Middle frontal gyrus (tissue), 1 donor: ENCODE results near the gene MRPL53.
"Not testable (repeated sequence)": the region's sequence is repeated elsewhere in the genome, so short reads cannot be mapped to it uniquely, and the experiment has no call there.

ENCODE experiments used
- DNase-seq: peaks from one replicate; pipeline ENCODE4 v3.0.0-alpha.2; 2015; ENCODE audit warnings: low spot score; ENCODE audit errors: extremely low spot score

Gene MRPL53

DNA sequence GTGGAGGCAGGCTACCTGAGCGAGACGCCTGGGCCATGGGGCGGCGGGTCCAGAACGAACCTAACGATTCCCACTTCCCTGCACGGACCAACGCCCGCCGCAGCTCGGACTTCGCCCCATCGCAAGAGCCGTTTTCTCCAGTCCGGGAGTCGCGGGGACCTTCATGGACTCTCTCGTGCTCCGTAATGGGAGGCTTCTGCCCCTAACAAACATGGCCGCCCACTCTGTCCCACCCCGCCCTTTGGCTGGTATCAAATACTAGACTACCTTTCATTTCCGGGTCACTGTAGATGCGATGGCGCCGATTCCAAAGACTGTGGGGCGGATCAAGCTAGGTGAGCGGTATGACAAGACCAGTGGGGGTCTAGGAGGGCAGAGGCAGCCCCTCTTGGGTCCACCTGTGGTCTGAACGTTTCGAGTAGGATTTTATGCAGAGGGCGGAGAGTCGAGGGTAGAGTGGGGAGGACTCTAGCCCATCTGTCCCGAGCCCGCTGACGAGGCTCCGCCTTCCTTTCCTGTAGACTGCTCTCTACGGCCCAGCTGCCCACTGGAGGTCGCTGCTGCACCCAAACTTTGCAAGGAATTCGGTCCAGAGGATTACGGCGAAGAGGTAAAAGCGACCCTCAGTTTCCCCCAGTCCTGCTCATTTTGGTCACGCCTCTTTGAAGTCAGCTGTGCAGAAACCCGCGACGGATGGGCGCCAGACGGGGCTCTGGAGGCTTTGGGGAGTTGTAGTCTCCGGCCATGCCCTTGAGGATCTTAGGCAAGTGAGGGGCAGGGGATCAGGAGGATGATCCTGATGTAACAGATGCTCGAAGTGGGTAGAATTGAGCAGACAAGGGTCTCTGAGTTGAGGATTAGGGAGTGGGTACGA lies 10.6 kb upstream of the MRPL53 start, which contains the start of the genes CCDC142 and TTC31:
CCDC142 (minus strand) TSS at position 198 of the 874 bp plus-strand sequence; CDS start at position 37, 161 bp downstream.
TTC31 (plus strand) TSS at position 281 of the 874 bp plus-strand sequence; CDS start at position 296, 15 bp downstream.
- DNase-seq: peak; percentile 94

DNA sequence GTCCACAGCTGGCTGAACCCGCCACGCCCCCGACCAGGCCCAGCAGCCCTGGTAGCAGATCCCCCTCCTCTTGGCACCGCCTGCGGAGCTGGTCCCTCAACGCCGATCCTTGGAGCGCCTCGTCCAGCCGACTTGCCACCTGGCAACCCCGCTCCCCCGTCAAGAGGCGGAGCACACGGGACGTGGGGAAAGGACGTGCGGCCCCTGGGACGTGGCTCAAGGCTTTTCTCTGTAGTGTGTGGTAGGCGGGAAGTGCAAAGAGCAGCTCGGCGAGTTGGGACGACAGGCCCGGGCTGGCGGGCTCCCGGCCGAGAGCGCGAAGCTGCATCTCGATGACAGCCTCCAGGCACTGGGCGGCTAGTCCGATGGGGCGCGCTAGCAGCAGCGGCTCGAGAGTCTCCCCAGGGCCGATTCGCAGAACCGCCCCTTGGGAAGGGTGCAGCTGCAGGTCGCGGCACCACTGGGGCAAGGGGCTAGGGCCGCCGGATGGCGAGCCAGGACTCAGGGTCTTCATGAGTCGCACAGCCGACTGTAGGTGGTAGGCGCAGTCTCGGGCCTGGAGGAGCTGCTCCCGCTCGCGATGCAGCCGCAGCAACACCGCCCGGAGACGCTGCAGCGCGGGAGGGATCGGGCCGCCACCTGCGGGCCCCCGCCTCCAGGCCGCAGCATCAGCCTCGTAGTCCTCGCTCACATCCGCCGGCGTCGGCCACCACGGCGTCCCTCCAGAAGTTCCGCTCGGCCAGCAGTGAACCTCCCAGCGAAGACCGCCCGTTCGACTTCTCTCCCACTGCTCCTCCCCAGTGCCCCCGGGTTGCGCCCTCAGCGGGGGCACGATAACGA lies 9.7 kb upstream of the MRPL53 start:
- peak; percentile 16 for DNase-seq

DNA sequence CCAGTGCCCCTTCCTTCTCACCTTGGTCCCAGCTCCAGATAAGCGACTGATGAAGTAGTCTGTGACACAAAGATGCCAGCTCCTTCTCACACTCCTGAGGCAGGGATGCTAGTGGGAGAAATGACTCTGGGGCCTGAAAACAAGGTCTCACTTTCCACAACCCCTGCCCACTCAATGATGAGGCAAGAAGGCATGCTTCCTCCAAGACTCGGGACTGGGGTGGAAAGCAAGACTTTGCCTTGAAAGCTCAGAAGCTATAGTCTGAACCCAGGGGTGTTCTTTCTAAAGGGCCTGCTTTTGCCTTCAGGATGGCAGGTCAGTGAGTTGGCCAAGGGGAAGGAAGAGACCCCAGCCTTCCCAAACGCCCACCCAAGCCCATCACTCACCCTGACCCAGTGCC lies 9.0 kb upstream of the MRPL53 start:
- no peak for DNase-seq

DNA sequence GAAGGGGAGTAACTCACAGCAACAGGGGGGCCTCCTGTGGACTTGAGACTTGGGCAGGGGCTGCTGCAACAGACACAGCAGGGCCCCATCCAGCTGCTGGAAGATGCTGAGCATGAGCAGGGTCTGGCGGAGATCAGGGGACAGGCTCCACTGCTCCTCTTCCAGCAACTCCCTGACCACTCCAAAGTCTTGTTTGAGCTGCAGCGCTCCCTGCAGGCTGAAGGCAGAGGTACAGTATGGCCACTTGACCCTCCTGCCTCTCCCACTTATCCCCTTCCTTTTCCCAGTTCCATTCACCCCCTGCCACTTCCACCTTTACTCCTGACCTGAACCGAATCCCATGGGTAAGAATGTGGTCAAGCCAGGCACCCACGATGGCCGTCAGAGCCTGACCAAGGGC lies 2.4 kb upstream of the MRPL53 start:
- no peak for DNase-seq

DNA sequence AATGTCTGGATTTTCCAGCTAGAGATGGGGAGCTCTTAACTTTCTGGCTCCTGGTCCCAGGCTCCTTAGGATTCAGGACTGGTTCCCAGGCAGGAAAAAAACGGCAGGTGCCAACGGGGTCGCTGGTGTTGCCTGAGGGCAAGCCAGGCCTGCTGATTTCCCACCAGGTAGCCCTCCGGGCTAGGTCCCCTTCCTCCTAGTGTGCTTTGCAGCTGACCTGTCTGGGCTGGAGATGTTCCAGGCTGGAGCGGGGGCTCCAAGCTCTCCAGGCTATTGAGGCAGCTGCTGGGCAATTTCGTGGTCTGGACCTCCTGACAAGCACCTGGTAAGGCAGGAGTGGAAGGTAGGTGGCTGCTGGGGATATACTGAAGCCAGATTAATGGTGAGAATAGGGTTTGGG lies 2.0 kb upstream of the MRPL53 start:
- DNase-seq: no peak

DNA sequence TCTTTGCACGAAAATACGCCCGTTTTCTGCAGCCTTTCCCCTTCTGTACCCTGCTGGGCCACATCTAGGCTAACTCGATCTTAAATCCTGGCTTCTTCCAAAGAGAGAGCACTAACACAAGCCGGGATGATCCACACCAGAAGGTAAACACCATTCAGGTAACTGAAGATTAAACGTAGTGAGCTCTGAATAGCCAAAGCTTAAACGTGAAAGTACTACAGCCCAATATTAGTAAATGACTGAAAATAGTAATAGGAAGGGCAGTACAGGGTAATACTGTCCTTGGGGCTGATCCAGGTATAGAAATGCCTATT lies 422 bp upstream of the MRPL53 start:
- no peak for DNase-seq

DNA sequence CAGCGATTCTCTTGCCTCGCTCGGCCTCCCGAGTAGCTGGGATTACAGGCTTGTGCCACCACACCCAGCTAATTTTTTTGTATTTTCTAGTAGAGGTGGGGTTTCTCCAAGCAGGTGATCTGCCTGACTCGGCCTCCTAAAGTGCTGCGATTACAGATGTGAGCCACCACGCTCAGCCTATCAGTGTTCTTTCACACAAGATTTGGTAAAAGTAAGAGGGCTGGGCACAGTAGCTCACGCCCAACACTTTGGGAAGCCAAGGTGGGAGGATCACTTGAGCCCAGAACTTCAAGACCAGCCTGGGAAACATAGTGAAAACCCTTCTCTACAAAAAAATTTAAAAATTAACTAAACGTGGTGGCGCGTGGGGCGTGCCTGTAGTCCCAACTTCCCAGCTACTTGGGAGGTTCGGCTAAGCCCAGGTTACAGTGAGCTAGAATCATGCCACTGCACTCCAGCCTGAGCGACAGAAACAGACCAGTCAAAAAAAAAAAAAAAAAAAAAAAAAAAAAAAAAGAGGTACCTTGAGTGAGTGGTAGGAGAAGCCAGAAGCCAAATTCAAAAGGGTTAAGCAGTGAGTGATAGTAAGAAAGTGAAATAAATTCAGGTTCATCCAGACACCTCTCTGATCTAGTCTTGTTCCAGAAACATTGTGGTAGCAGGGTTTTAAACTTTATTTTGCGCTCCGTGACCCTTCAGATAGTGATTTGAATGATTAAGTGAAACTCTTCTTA lies 981 bp downstream of the MRPL53 start:
- no peak for DNase-seq

DNA sequence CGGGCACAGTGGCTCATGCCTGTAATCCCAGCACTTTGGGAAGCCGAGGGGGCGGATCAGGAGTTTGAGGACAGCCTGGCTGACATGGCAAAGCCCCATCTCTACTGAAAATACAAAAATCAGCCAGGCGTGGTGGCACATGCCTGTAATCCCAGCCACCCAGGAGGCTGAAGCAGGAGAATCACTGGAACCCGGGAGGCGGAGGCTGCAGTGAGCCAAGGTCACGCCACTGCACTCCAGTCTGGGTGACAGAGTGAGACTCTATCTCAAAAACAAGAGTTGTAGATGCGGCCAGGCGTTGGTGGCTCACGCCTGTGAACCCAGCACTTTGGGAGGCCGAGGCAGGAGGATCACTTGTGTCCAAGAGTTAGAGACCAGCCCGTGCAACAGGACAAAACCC lies 1.7 kb downstream of the MRPL53 start:
- DNase-seq: not testable (repeated sequence)

DNA sequence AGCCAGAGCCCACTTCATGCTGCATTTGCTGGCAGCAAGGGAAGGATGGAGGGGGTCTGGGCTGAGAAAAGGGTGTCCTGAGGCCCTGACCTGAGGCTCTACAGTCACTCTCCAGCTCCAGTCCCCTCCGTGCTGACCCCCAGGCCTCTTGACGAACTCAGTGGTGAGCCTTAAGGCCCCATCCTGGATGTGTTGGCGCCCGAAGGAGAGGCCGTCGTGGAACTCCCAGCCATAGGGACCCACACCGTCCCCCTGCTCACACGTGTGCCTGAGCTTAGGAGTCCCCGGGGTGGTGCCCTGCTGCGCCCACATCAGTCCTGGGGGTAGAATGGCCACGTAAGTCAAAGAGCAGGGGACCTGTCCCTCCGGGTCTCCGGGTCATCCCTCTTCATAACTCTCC lies 8.1 kb downstream of the MRPL53 start:
- no peak for DNase-seq

DNA sequence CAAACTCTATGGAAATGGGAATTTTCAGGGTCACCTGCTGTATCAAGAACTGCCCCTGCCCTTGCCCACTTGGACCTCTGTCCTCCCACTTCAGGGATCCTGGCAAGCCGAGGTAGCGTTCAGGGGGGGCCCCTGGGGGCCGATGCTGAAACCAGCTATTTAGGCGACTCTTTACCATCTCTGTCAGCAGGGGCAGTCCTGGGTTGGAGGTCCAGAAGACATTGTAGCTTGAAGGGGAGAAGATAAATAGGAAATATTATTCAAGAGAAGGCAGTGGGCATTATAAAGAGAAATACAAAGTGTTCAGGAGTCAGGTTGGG lies 9.7 kb downstream of the MRPL53 start:
- no peak for DNase-seq

DNA sequence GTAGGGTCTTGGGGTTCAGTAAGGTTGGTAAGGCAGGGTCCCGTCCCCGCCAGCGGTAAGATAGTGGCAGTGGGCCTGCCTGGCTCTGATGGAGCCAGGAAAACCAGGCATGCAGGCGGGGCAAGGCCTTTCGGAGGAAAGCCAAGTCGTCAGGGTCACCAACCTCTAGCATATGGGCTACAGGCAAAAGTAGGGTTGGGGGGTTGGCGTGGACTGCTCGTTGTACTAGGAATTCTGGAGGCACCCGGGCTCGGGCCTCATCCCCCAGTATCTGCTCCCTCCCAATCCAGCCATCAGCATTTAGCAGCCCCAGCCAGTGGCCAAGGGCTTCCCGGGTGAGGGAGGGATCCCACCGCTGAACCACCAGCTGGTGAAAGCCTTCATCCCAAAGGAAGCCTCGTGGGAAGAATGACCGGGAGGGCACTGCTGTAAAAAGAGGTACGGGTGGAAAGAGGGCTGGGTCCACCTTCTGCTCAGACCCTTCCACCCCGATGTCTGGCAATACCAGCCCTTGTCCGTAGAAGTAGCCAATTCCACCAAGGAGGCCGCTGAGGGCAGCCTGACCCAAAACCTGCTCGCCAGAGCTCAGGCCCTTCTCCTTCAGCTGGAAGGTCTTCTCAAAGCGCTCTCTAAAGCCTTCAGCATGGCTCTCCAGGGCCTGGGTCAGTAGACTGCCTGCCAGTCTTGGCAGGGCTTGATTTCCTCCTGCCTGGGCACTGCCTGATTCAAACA lies 10.3 kb downstream of the MRPL53 start:
- DNase-seq: no peak

DNA sequence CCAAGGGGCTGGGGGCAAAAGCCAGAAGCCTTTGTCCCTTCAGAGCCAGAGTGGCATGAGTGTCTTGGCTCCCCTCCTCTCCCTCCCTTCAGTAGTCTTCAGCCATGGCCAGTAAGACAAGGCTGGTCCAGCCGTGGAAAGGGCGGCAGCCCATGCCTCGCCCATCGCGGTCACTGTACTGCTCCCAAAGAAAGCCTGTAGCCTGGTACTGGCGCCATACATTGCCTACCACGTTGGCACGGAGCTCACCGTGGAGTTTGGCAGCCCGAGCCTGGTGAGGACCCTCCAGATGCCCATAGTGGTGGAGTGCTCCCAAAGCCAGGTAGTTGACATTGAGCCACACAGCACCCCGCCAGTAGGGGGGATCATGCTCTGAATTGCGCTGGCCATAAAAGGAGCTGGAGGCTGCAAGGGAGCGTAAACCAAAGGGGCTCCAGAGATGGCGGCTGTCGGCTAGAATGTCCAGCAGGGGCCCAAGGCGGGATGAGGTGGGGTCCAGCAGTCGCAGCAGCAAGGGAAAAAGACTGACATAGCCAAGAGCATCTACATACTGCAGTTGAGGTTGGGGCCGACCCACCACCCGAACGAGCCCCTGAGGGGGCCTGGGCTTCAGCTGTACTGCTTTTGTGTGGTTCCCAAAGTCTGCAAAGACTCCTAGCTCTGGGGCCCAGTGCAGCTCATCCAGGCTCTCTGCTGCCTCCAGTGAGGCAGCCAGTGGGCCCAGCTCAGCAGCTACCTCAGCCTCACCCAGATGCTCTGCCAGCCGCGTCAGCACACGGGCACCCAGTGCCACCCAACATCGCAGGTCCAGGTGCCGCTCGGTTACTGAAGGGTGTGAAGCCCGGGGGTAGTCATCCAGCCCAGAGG lies 11.1 kb downstream of the MRPL53 start:
- DNase-seq: no peak

DNA sequence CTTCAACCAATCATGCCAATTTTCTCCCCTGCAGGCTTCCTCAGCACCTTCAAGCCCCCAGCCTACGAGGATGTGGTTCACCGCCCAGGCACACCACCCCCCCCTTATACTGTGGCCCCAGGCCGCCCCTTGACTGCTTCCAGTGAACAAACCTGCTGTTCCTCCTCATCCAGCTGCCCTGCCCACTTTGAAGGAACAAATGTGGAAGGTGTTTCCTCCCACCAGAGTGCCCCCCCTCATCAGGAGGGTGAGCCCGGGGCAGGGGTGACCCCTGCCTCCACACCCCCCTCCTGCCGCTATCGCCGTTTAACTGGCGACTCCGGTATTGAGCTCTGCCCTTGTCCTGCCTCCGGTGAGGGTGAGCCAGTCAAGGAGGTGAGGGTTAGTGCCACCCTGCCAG lies 12.3 kb downstream of the MRPL53 start:
- not testable (repeated sequence) for DNase-seq

DNA sequence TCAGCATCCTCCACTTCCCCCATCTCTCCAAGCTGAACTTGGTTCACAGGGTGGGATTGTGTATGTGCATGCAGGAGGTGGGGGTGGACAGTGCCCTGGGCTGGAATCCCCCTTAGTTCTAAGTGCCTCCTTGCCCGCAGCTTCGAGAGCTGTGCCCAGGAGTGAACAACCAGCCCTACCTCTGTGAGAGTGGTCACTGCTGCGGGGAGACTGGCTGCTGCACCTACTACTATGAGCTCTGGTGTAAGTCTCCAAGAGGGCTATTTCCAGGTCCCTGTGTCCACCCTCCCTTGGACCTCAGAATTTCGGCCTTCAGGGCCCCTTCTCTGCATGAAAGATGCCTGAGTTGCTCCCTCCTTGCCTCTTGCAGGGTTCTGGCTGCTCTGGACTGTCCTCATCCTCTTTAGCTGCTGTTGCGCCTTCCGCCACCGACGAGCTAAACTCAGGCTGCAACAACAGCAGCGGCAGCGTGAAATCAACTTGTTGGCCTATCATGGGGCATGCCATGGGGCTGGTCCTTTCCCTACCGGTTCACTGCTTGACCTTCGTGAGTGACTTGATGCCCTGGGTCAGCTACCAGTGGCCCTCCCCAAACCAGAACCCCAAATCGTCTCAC lies 12.9 kb downstream of the MRPL53 start:
- not testable (repeated sequence) for DNase-seq

DNA sequence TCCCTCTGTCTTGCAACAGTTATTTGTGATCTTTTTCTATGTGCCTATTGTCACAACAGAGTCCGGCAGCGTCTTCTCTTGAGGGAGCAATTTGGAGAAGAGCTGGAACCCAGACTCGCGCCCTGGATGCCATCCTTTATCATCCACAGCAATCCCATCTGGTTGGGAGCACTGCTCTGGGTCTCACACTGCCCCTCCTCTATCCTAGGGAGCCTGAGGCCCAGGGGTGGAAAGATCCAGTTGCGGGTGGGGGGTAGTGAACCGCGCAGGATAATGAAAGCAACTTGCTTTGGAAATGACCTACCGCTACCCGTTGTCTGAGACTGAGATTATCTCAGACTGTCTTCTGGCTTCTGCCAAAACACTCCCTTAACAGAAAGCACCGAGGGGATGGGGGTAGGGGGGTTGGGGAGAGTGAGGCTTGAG lies 13.5 kb downstream of the MRPL53 start:
- no peak for DNase-seq

DNA sequence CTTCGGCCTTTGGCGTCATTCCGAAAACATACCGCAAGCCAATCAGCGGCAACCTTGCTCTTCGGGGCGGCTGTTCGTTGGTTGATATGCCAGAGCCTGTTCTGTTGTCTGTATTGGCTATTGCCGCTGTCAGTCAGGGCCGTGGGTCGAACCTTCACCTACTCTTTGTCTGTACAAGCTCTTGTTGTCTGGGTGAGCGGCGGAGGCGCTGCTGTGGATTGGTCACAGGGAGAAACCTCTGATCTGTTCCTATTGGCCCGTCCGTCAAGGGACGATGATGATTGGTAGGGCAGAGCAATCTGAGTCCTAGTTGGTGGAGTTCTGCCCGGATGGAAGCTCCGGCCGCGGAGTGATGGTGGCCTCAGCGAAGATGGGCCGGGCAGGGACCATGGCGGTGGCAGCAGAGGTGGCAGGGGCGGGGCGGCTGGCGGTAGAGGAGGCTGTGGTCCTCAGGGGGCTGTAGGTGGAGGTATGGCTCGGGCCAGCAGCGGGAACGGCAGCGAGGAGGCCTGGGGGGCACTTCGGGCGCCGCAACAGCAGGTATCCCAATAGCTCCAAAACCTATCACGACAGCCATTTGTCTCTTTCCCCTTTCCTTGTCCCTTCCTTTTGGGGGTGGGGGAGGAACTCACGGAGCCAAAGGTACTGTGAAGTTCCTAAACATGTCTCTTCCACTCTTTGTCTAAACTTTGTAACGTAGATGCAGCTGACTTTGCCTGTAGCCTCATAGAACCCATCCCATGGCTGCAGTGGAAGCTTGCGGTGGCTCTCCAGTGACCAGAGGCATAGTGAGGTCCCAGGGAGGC lies 14.1 kb downstream of the MRPL53 start, which contains the start of gene WBP1:
WBP1 (plus strand) TSS at position 307 of the 806 bp plus-strand sequence; CDS start at position 472, 165 bp downstream.
- DNase-seq: peak; percentile 99

DNA sequence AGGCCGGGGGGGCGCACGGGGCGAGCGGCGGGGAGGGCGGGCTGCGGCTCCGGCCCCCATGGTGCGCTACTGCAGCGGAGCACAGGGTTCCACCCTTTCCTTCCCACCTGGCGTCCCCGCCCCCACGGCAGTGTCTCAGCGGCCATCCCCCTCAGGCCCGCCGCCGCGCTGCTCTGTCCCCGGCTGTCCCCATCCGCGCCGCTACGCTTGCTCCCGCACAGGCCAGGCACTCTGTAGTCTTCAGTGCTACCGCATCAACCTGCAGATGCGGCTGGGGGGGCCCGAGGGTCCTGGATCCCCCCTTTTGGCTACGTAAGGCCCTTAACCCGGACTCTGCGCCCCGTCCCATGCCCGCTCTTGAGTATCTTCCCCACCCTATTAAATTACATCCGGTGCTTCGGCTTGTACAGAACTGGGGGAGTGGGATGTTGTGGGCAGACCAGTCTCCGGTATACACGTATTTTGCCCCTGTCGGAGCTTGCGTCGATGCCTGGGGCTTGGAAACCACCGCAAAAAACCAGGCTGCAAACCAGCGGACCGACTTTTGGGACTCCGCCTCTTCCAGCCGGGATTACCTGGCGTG lies 14.8 kb downstream of the MRPL53 start:
- no peak for DNase-seq

DNA sequence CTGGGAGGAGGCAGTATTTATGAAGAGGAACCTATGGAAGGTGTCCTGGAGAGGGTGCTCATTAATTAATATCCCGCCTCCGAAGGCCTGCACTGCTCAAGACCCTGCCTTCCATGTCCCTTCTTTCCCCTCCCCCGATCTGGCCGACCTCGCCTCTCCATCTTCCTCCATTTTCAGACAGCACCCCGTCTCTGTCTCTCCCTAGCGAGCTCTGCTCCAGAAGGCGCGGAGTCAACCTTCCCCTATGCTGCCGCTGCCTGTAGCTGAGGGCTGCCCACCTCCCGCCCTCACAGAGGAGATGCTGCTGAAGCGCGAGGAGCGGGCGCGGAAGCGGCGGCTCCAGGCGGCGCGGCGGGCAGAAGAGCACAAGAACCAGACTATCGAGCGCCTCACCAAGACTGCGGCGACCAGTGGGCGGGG lies 15.3 kb downstream of the MRPL53 start:
- DNase-seq: peak; percentile 30
